ENCODE data around the gene EIF2S1. TPM values are rescaled to one million over a fixed set of nuclear protein-coding genes. Genes with fewer than 3 reads are reported as not detected.

Gene EIF2S1
- total RNA-seq, 2 donors from 2014 or later = 114 to 136 TPM

GRCh38 chr14:67416085-67416484, 56.0 kb downstream of the EIF2S1 start:
- Mint-ChIP-seq H3K27me3 (ENCODE audit: insufficient read depth) (peaks cover 11% of the 10 kb centered on the region), H3K36me3 (ENCODE audit: low read depth) (no peaks in the 10 kb centered on the region), H3K27ac (no peak overlapping the region), H3K4me1 (peaks cover 11% of the 10 kb centered on the region), H3K9me3 (no peaks in the 10 kb centered on the region), H3K4me3 (no peak overlapping the region)
- no peak for TF ChIP-seq CTCF (conservative IDR thresholded peaks at IDR 0.05)
- Histone ChIP-seq H3K27ac (ENCODE audit: low read depth, low read length) (no peak overlapping the region), H3K4me1 (ENCODE audit: control insufficient read depth, insufficient read depth, low read length) (no peaks in the 10 kb centered on the region), H3K27me3 (ENCODE audit: control insufficient read depth, insufficient read depth, low read length, poor library complexity, severe bottlenecking) (no peaks in the 10 kb centered on the region), H3K4me3 (ENCODE audit: low read length) (no peak overlapping the region), H3K9ac (ENCODE audit: extremely low read depth, low read length, poor library complexity, severe bottlenecking) (no peak overlapping the region), H3K36me3 (ENCODE audit: control insufficient read depth, insufficient read depth, low read length) (no peaks in the 10 kb centered on the region), H3K9me3 (ENCODE audit: control insufficient read depth, low read length) (no peaks in the 10 kb centered on the region)
- 80 to 83% methylated on average over 7 of the region's 8 CpGs for WGBS, 2 experiments (ENCODE audit: insufficient coverage in 1 of 2, insufficient read length in 1 of 2)
- no peak for DNase-seq

GRCh38 chr14:67416810-67417209, 56.7 kb downstream of the EIF2S1 start:
- peaks cover 7% of the 10 kb centered on the region for H3K27me3 Mint-ChIP-seq (ENCODE audit: insufficient read depth)
- H3K27ac Mint-ChIP-seq = no peak overlapping the region
- WGBS, 2 experiments (ENCODE audit: insufficient coverage in 1 of 2, insufficient read length in 1 of 2) = 100% methylated on average over 2 of the region's 2 CpGs
- no peaks in the 10 kb centered on the region for H3K9me3 Mint-ChIP-seq
- Histone ChIP-seq H3K27me3 (ENCODE audit: control insufficient read depth, insufficient read depth, low read length, poor library complexity, severe bottlenecking) (no peaks in the 10 kb centered on the region), H3K9ac (ENCODE audit: extremely low read depth, low read length, poor library complexity, severe bottlenecking) (no peak overlapping the region), H3K4me3 (ENCODE audit: low read length) (no peak overlapping the region), H3K4me1 (ENCODE audit: control insufficient read depth, insufficient read depth, low read length) (no peaks in the 10 kb centered on the region), H3K36me3 (ENCODE audit: control insufficient read depth, insufficient read depth, low read length) (no peaks in the 10 kb centered on the region), H3K27ac (ENCODE audit: low read depth, low read length) (no peak overlapping the region), H3K9me3 (ENCODE audit: control insufficient read depth, low read length) (no peaks in the 10 kb centered on the region)
- no peak for DNase-seq
- H3K4me1 Mint-ChIP-seq = peaks cover 8% of the 10 kb centered on the region
- H3K4me3 Mint-ChIP-seq = no peak overlapping the region
- TF ChIP-seq CTCF (conservative IDR thresholded peaks at IDR 0.05) = no peak
- no peaks in the 10 kb centered on the region for H3K36me3 Mint-ChIP-seq (ENCODE audit: low read depth)

GRCh38 chr14:67417633-67418032, 57.5 kb downstream of the EIF2S1 start:
- no peaks in the 10 kb centered on the region for H3K4me1 ChIP-seq (ENCODE audit: control insufficient read depth, insufficient read depth, low read length)
- Mint-ChIP-seq H3K4me1 (peaks cover 8% of the 10 kb centered on the region), H3K4me3 (no peak overlapping the region), H3K9me3 (no peaks in the 10 kb centered on the region), H3K27ac (no peak overlapping the region), H3K27me3 (ENCODE audit: insufficient read depth) (peaks cover 2% of the 10 kb centered on the region), H3K36me3 (ENCODE audit: low read depth) (no peaks in the 10 kb centered on the region)
- TF ChIP-seq CTCF (conservative IDR thresholded peaks at IDR 0.05) = no peak
- no peak overlapping the region for H3K4me3 ChIP-seq (ENCODE audit: low read length)
- no peaks in the 10 kb centered on the region for H3K36me3 ChIP-seq (ENCODE audit: control insufficient read depth, insufficient read depth, low read length)
- no peak overlapping the region for H3K9ac ChIP-seq (ENCODE audit: extremely low read depth, low read length, poor library complexity, severe bottlenecking)
- no peak overlapping the region for H3K27ac ChIP-seq (ENCODE audit: low read depth, low read length)
- no peaks in the 10 kb centered on the region for H3K9me3 ChIP-seq (ENCODE audit: control insufficient read depth, low read length)
- H3K27me3 ChIP-seq (ENCODE audit: control insufficient read depth, insufficient read depth, low read length, poor library complexity, severe bottlenecking) = no peaks in the 10 kb centered on the region
- WGBS, 2 experiments (ENCODE audit: insufficient coverage in 1 of 2, insufficient read length in 1 of 2) = 95 to 100% methylated on average over 1 to 3 of the region's 3 CpGs
- DNase-seq = no peak
